Measurements from ENCODE around the gene HOXD8.

GRCh38 chr2:176149939-176150583, 20.6 kb downstream of the HOXD8 start:
- TF ChIP-seq CTCF (conservative IDR thresholded peaks at IDR 0.05; ENCODE audit: low read depth, low read length), result no peak
- no peak for TF ChIP-seq EZH2 (IDR thresholded peaks at IDR 0.05; ENCODE audit: low read length, unreplicated experiment)
- no peak for TF ChIP-seq EZH2phosphoT487 (IDR thresholded peaks at IDR 0.05; ENCODE audit: borderline replicate concordance, low read length)
